ENCODE measurements around the gene B4GALT2.

The B4GALT2 gene

GRCh38 chr1:43978264-43978550, 803 bp upstream of the B4GALT2 start:
- Histone ChIP-seq H3K36me3 (ENCODE audit: insufficient read depth, low read length) (peaks cover 11% of the 10 kb centered on the region; the same call in 1 of the 2 replicates), H3K27ac (ENCODE audit: low read depth, low read length) (no peak overlapping the region)

GRCh38 chr1:43979261-43979527, 184 bp downstream of the B4GALT2 start:
- H3K4me3 ChIP-seq (ENCODE audit: low read depth, low read length): peak overlapping the region; percentile 78
- peaks cover 11% of the 10 kb centered on the region; the same call in 1 of the 2 replicates for H3K36me3 ChIP-seq (ENCODE audit: insufficient read depth, low read length)
- H3K79me2 ChIP-seq (ENCODE audit: control insufficient read depth, insufficient read depth, low read length, unreplicated experiment): peaks cover 64% of the 10 kb centered on the region
- peaks cover 38% of the 10 kb centered on the region for H3K4me1 ChIP-seq (ENCODE audit: control insufficient read depth, insufficient read depth, low read length, unreplicated experiment)
- H3K27me3 ChIP-seq (ENCODE audit: insufficient read depth, low read length): no peaks in the 10 kb centered on the region
- no peak overlapping the region for H2AFZ ChIP-seq (ENCODE audit: low read length, unreplicated experiment)
- peak overlapping the region; percentile 47; the same call in 1 of the 2 replicates for H3K27ac ChIP-seq (ENCODE audit: low read depth, low read length)

More at GRCh38 chr1:43978264-43978550, 803 bp upstream of the B4GALT2 start:
- Histone ChIP-seq H2AFZ (ENCODE audit: low read length, unreplicated experiment) (no peak overlapping the region), H3K27me3 (ENCODE audit: insufficient read depth, low read length) (no peaks in the 10 kb centered on the region), H3K4me1 (ENCODE audit: control insufficient read depth, insufficient read depth, low read length, unreplicated experiment) (peaks cover 38% of the 10 kb centered on the region), H3K79me2 (ENCODE audit: control insufficient read depth, insufficient read depth, low read length, unreplicated experiment) (peaks cover 63% of the 10 kb centered on the region), H3K4me3 (ENCODE audit: low read depth, low read length) (peak overlapping the region; percentile 83)

GRCh38 chr1:43979528-43980254, 681 bp downstream of the B4GALT2 start:
- H3K36me3 ChIP-seq (ENCODE audit: insufficient read depth, low read length): peaks cover 11% of the 10 kb centered on the region; the same call in 1 of the 2 replicates
- no peaks in the 10 kb centered on the region for H3K27me3 ChIP-seq (ENCODE audit: insufficient read depth, low read length)
- peaks cover 38% of the 10 kb centered on the region for H3K4me1 ChIP-seq (ENCODE audit: control insufficient read depth, insufficient read depth, low read length, unreplicated experiment)
- peak overlapping the region; percentile 22 for H2AFZ ChIP-seq (ENCODE audit: low read length, unreplicated experiment)
- peaks cover 64% of the 10 kb centered on the region for H3K79me2 ChIP-seq (ENCODE audit: control insufficient read depth, insufficient read depth, low read length, unreplicated experiment)
- peak overlapping the region; percentile 78 for H3K4me3 ChIP-seq (ENCODE audit: low read depth, low read length)
- peak overlapping the region; percentile 47 for H3K27ac ChIP-seq (ENCODE audit: low read depth, low read length)

- no peaks in the 10 kb centered on the region for H3K27me3 ChIP-seq (ENCODE audit: insufficient read depth, low read length)
- H3K4me1 ChIP-seq (ENCODE audit: control insufficient read depth, insufficient read depth, low read length, unreplicated experiment): peaks cover 38% of the 10 kb centered on the region
- H2AFZ ChIP-seq (ENCODE audit: low read length, unreplicated experiment): no peak overlapping the region
- H3K79me2 ChIP-seq (ENCODE audit: control insufficient read depth, insufficient read depth, low read length, unreplicated experiment): peaks cover 57% of the 10 kb centered on the region
- H3K36me3 ChIP-seq (ENCODE audit: insufficient read depth, low read length): peaks cover 11% of the 10 kb centered on the region; the same call in 1 of the 2 replicates
- peak overlapping the region; percentile 47 for H3K27ac ChIP-seq (ENCODE audit: low read depth, low read length)
- H3K4me3 ChIP-seq (ENCODE audit: low read depth, low read length): peak overlapping the region; percentile 78
These were observed 1.5 kb downstream of the B4GALT2 start for GRCh38 chr1:43980255-43981134.

- Histone ChIP-seq H3K4me1 (ENCODE audit: control insufficient read depth, insufficient read depth, low read length, unreplicated experiment) (peaks cover 34% of the 10 kb centered on the region), H3K4me3 (ENCODE audit: low read depth, low read length) (no peak overlapping the region; the same call in 1 of the 2 replicates), H3K27me3 (ENCODE audit: insufficient read depth, low read length) (no peaks in the 10 kb centered on the region), H3K79me2 (ENCODE audit: control insufficient read depth, insufficient read depth, low read length, unreplicated experiment) (peaks cover 51% of the 10 kb centered on the region), H2AFZ (ENCODE audit: low read length, unreplicated experiment) (no peak overlapping the region), H3K36me3 (ENCODE audit: insufficient read depth, low read length) (peaks cover 10% of the 10 kb centered on the region; the same call in 1 of the 2 replicates), H3K27ac (ENCODE audit: low read depth, low read length) (no peak overlapping the region)
These were observed 2.1 kb downstream of the B4GALT2 start for GRCh38 chr1:43981135-43981491.

- Histone ChIP-seq H3K4me3 (ENCODE audit: low read depth, low read length) (no peak overlapping the region), H2AFZ (ENCODE audit: low read length, unreplicated experiment) (no peak overlapping the region), H3K4me1 (ENCODE audit: control insufficient read depth, insufficient read depth, low read length, unreplicated experiment) (peaks cover 29% of the 10 kb centered on the region), H3K36me3 (ENCODE audit: insufficient read depth, low read length) (peaks cover 8% of the 10 kb centered on the region; the same call in 1 of the 2 replicates), H3K79me2 (ENCODE audit: control insufficient read depth, insufficient read depth, low read length, unreplicated experiment) (peaks cover 46% of the 10 kb centered on the region), H3K27me3 (ENCODE audit: insufficient read depth, low read length) (no peaks in the 10 kb centered on the region), H3K27ac (ENCODE audit: low read depth, low read length) (no peak overlapping the region)
These were observed 2.6 kb downstream of the B4GALT2 start for GRCh38 chr1:43981636-43982035.

GRCh38 chr1:43982241-43982640, 3.2 kb downstream of the B4GALT2 start:
- Histone ChIP-seq H3K4me1 (ENCODE audit: control insufficient read depth, insufficient read depth, low read length, unreplicated experiment) (peaks cover 24% of the 10 kb centered on the region), H3K79me2 (ENCODE audit: control insufficient read depth, insufficient read depth, low read length, unreplicated experiment) (peaks cover 39% of the 10 kb centered on the region), H3K36me3 (ENCODE audit: insufficient read depth, low read length) (peaks cover 8% of the 10 kb centered on the region; the same call in 1 of the 2 replicates), H3K27ac (ENCODE audit: low read depth, low read length) (no peak overlapping the region), H2AFZ (ENCODE audit: low read length, unreplicated experiment) (no peak overlapping the region), H3K27me3 (ENCODE audit: insufficient read depth, low read length) (no peaks in the 10 kb centered on the region), H3K4me3 (ENCODE audit: low read depth, low read length) (no peak overlapping the region)

- Histone ChIP-seq H3K27ac (ENCODE audit: low read depth, low read length) (no peak overlapping the region), H3K27me3 (ENCODE audit: insufficient read depth, low read length) (no peaks in the 10 kb centered on the region), H3K36me3 (ENCODE audit: insufficient read depth, low read length) (peaks cover 7% of the 10 kb centered on the region; the same call in 1 of the 2 replicates), H3K79me2 (ENCODE audit: control insufficient read depth, insufficient read depth, low read length, unreplicated experiment) (peaks cover 34% of the 10 kb centered on the region), H3K4me3 (ENCODE audit: low read depth, low read length) (no peak overlapping the region), H3K4me1 (ENCODE audit: control insufficient read depth, insufficient read depth, low read length, unreplicated experiment) (peaks cover 18% of the 10 kb centered on the region), H2AFZ (ENCODE audit: low read length, unreplicated experiment) (no peak overlapping the region)
These were observed 3.8 kb downstream of the B4GALT2 start for GRCh38 chr1:43982808-43983207.

- peaks cover 12% of the 10 kb centered on the region for H3K4me1 ChIP-seq (ENCODE audit: control insufficient read depth, insufficient read depth, low read length, unreplicated experiment)
- no peak overlapping the region for H3K4me3 ChIP-seq (ENCODE audit: low read depth, low read length)
- H3K27me3 ChIP-seq (ENCODE audit: insufficient read depth, low read length): no peaks in the 10 kb centered on the region
- peaks cover 4% of the 10 kb centered on the region; the same call in 1 of the 2 replicates for H3K36me3 ChIP-seq (ENCODE audit: insufficient read depth, low read length)
- no peak overlapping the region for H2AFZ ChIP-seq (ENCODE audit: low read length, unreplicated experiment)
- peaks cover 32% of the 10 kb centered on the region for H3K79me2 ChIP-seq (ENCODE audit: control insufficient read depth, insufficient read depth, low read length, unreplicated experiment)
- H3K27ac ChIP-seq (ENCODE audit: low read depth, low read length): no peak overlapping the region
These were observed 4.4 kb downstream of the B4GALT2 start for GRCh38 chr1:43983253-43983899.

- H3K27me3 ChIP-seq (ENCODE audit: insufficient read depth, low read length): no peaks in the 10 kb centered on the region
- peaks cover 4% of the 10 kb centered on the region; the same call in 1 of the 2 replicates for H3K36me3 ChIP-seq (ENCODE audit: insufficient read depth, low read length)
- H2AFZ ChIP-seq (ENCODE audit: low read length, unreplicated experiment): no peak overlapping the region
- H3K79me2 ChIP-seq (ENCODE audit: control insufficient read depth, insufficient read depth, low read length, unreplicated experiment): peaks cover 21% of the 10 kb centered on the region
- no peak overlapping the region for H3K27ac ChIP-seq (ENCODE audit: low read depth, low read length)
- H3K4me3 ChIP-seq (ENCODE audit: low read depth, low read length): no peak overlapping the region
- peaks cover 9% of the 10 kb centered on the region for H3K4me1 ChIP-seq (ENCODE audit: control insufficient read depth, insufficient read depth, low read length, unreplicated experiment)
These were observed 5.8 kb downstream of the B4GALT2 start for GRCh38 chr1:43984855-43985254.

All from ACC112 (cell line).